HCT116 (cell line): ENCODE measurements around the gene GARIN5A.

Experiments
- CEBPB ChIP-seq: IDR thresholded peaks from 2 replicates; pipeline ENCODE4 v1.6.1; 2012; ENCODE audit warnings: low read depth
- EZH2 ChIP-seq: fragments of 200-600 bp; sonication (generic); IDR thresholded peaks from 2 replicates; pipeline ENCODE4 v1.6.1; 2017; ENCODE audit warnings: antibody characterized with exemption, mixed run types
- FOSL1 ChIP-seq: IDR thresholded peaks from 2 replicates; pipeline ENCODE4 v1.6.1; 2012; ENCODE audit warnings: low read depth
- JUND ChIP-seq: IDR thresholded peaks from 2 replicates; pipeline ENCODE4 v1.6.1; 2012
- POLR2A ChIP-seq: IDR thresholded peaks from 2 replicates; pipeline ENCODE4 v1.7.0; 2011; ENCODE audit warnings: borderline replicate concordance; ENCODE audit not compliant: insufficient read depth, insufficient read length; ENCODE audit errors: extremely low read depth
- RAD21 ChIP-seq: IDR thresholded peaks from 2 replicates; pipeline ENCODE4 v1.6.1; 2012; ENCODE audit warnings: low read depth, mild to moderate bottlenecking
- ZFX ChIP-seq: fragments of 450-650 bp; IDR thresholded peaks from 2 replicates; pipeline ENCODE4 v1.6.1; 2017
- ZNF274 ChIP-seq: fragments of 200-500 bp; sonication (Bioruptor generic); IDR thresholded peaks from 2 replicates; pipeline ENCODE4 v1.6.1; 2014; ENCODE audit warnings: mild to moderate bottlenecking, low read depth, low read length, inconsistent platforms
- TF ChIP-seq, protein P1 (sequence below), 3 experiments: fragments of 200-600 bp in 1 of 3; sonication (generic) in 1 of 3; IDR thresholded peaks in 2 of 3; conservative IDR thresholded peaks in 1 of 3; 2 replicates each; pipeline ENCODE4 v1.5.1; 2012 to 2017; ENCODE audit warnings: low read depth in 2 of 3, low read length in 2 of 3, antibody characterized with exemption in 1 of 3, borderline replicate concordance in 1 of 3, control low read depth in 1 of 3, mild to moderate bottlenecking in 1 of 3, mixed read lengths in 1 of 3, mixed run types in 1 of 3, moderate library complexity in 1 of 3; ENCODE audit not compliant: insufficient read depth in 1 of 3
- TF ChIP-seq, protein P2 (sequence below): IDR thresholded peaks from 2 replicates; pipeline ENCODE4 v1.6.1; 2012; ENCODE audit warnings: low read depth

DNA sequence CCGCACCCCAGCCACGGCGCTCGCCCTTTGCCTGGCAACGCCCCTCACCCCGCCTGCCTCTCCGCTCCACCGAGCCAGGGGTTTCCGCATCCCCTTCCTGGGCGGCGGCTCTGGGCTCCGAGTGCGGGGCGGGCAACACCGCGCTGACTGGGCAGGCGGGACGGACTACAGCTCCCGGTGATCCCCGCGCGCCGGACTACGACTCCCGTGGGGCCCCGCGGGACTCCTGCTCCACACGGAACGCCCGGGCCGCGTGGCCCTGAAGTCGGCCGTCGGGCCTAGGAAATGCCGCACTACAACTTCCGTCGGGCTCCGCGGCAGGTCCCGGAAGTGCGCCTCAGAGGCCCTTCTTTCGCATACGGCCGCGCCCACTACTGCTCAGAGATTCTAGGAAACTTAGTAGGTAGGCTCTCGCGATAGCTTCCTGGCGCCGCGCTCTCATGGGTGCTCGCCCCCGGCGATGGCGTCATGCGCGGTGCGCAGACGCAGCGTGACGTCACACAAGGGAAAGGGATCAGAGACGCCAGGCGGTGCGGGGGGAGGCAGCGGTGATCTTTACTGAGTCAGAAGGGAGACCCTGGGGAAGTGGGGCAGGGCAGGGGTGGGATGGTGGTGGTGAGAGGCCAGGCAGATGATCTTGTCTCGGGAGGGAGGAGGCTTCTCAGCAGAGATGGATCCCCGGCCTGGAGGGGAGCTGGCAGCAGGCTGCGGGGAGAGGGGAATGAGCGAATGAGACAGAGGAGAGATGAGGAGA, 34.6 kb upstream of the GARIN5A start, which contains the start of gene JOSD2:
- no peak for TF ChIP-seq ZNF274
- TF ChIP-seq EZH2: no peak
- TF ChIP-seq, protein P1, sequence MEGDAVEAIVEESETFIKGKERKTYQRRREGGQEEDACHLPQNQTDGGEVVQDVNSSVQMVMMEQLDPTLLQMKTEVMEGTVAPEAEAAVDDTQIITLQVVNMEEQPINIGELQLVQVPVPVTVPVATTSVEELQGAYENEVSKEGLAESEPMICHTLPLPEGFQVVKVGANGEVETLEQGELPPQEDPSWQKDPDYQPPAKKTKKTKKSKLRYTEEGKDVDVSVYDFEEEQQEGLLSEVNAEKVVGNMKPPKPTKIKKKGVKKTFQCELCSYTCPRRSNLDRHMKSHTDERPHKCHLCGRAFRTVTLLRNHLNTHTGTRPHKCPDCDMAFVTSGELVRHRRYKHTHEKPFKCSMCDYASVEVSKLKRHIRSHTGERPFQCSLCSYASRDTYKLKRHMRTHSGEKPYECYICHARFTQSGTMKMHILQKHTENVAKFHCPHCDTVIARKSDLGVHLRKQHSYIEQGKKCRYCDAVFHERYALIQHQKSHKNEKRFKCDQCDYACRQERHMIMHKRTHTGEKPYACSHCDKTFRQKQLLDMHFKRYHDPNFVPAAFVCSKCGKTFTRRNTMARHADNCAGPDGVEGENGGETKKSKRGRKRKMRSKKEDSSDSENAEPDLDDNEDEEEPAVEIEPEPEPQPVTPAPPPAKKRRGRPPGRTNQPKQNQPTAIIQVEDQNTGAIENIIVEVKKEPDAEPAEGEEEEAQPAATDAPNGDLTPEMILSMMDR (IDR thresholded peaks at IDR 0.05 in 2 of 3, conservative IDR thresholded peaks at IDR 0.05 in 1 of 3; ENCODE audit: borderline replicate concordance in 1 of 3, insufficient read depth in 1 of 3, low read depth in 2 of 3, low read length in 2 of 3): no peak
- TF ChIP-seq FOSL1: no peak
- peak; percentile 55; the same call in 1 of the 2 replicates for TF ChIP-seq ZFX
- TF ChIP-seq POLR2A: peak; percentile 31
- TF ChIP-seq JUND: peak; percentile 72
- TF ChIP-seq RAD21: no peak
- TF ChIP-seq, protein P2, sequence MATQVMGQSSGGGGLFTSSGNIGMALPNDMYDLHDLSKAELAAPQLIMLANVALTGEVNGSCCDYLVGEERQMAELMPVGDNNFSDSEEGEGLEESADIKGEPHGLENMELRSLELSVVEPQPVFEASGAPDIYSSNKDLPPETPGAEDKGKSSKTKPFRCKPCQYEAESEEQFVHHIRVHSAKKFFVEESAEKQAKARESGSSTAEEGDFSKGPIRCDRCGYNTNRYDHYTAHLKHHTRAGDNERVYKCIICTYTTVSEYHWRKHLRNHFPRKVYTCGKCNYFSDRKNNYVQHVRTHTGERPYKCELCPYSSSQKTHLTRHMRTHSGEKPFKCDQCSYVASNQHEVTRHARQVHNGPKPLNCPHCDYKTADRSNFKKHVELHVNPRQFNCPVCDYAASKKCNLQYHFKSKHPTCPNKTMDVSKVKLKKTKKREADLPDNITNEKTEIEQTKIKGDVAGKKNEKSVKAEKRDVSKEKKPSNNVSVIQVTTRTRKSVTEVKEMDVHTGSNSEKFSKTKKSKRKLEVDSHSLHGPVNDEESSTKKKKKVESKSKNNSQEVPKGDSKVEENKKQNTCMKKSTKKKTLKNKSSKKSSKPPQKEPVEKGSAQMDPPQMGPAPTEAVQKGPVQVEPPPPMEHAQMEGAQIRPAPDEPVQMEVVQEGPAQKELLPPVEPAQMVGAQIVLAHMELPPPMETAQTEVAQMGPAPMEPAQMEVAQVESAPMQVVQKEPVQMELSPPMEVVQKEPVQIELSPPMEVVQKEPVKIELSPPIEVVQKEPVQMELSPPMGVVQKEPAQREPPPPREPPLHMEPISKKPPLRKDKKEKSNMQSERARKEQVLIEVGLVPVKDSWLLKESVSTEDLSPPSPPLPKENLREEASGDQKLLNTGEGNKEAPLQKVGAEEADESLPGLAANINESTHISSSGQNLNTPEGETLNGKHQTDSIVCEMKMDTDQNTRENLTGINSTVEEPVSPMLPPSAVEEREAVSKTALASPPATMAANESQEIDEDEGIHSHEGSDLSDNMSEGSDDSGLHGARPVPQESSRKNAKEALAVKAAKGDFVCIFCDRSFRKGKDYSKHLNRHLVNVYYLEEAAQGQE: no peak
- no peak for TF ChIP-seq CEBPB
